ENCODE results near the gene ARHGAP32.

ARHGAP32 gene

DNA sequence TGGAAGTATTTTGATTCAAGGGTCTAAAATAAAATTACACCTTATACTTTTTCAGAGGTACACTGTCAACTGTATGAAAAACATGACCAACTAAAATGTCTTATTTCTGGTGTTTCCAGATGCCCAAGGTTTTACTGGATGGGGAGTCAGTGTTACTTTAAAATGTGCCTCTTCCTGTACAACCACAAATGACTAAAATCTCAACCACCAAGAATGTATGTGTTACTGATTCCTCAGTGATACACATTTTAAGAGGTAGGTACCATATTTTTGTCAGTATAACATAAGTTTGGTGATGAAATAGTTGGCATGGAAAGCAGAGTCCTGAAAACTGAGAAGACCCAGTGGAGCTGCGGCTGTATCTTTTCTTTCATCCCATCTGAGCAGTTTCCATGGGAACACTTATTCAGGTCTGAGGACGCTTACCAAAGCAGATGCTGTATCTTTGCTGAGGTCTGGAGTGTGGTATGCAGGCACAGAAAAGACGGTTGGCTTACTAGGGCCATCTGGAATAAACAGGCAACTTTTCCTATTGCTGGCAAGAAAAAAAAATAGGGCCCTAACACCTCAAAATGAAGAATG is 228.3 kb downstream of the ARHGAP32 start:
- in situ Hi-C loops (cut with MboI; ENCODE audit: low sequenced_read_pairs): no loop called here

DNA sequence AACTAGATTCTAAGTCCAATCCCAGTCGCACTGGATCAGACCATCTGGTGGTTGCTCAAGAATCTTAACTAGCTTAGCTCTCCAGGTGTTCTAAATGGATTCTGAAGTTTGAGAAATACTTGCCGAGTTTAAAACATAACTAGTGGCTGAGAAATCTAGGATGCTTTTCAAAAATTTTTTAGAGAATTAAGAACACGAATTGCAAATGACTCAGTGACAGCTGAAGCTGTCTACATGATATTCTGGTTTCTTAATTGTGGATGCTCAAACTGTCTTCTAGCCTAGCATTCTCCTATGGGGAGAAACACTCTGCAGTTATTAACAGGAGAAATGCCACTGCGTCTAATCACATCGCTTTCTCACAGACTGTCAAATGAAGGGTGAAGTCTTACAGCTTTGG is 229.2 kb downstream of the ARHGAP32 start:
- in situ Hi-C loops (cut with MboI; ENCODE audit: low sequenced_read_pairs): no loop called here

- in situ Hi-C loops (cut with MboI; ENCODE audit: low sequenced_read_pairs): no loop called here
Measured at GRCh38 chr11:128961645-128962044, 230.5 kb downstream of the ARHGAP32 start.

DNA sequence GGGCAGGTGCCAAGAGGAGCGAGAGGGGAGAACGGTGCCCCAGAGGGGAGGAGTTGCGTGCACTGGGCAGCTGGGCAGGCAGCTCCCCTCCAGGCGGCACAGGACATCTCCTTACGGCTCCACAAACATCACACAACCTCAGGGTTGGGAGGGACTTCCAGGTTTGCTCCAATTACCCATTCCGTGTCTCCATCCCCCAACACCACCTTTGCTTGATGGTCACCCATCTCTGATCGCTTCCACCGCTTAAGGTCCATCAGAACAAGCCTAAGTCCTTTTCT is 235.0 kb downstream of the ARHGAP32 start:
- in situ Hi-C loops (cut with MboI; ENCODE audit: low sequenced_read_pairs): no loop called here

GRCh38 chr11:128956401-128957201 is 235.5 kb downstream of the ARHGAP32 start:
- in situ Hi-C loops (cut with MboI; ENCODE audit: low sequenced_read_pairs): no loop called here

DNA sequence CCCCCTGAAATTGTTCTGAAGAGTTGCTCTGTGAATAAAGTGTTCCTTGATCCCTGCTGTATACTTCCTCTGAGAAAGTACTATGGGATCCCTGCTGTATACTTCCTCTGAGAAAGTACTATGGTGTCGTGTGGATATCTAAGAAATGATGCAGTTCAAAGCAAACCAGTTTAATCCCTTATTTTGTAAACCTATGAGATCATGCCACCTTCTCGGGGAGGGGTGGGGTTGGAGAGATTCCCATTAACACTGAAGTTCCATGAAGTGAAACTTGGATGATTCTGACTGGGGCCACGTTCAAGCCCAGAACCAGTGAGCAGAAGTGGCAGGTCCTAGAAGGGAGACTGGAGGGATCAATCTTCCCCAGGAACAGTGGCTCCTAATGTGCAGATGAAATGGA is 236.5 kb downstream of the ARHGAP32 start:
- in situ Hi-C loops (cut with MboI; ENCODE audit: low sequenced_read_pairs): no loop called here

DNA sequence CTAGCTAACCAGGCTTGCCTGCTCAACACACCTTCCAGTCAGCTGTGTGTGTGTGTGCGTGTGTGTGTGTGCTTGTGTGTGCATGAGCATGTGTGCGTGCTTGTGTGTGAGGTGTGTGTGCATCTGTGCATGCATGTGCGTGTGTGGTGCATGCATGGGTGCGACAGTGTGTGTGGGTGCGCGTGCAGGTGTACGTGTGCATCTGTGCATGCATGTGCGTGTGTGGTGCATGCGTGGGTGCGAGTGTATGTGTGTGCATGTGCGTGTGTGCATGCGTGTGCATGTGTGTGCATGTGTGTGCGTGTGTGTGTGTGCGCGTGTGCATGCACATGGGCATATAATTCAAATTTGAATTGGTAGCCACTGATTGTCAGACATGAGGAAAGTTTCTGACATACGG is 239.0 kb downstream of the ARHGAP32 start:
- in situ Hi-C loops (cut with MboI; ENCODE audit: low sequenced_read_pairs): no loop called here

DNA sequence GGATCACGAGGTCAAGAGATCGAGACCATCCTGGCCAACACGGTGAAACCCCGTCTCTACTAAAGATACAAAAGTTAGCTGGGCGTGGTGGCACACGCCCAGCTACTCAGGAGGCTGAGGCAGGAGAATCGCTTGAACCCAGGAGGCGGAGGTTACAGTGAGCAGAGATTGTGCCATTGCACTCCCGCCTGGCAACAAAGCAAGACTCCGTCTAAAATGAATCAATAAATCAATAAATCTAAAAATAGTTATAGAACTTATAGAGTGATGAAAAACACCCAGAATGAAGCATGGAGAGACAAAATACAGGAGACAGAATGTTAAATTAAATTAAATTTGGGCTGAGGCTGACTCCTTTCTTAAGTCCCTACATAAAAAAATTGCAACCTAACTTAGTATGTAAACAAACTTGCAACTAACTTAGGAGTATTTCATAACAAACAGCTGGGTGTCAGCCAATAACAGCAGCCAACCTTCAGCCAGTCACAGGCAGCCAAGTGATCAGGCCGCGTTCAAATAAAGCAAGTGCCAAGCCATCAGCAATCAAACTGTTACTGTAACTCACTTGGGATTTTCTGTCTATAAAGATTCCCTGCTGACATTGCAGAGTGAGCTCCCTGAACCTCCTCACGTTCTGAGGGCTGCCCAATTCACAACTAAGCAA is 242.2 kb downstream of the ARHGAP32 start:
- in situ Hi-C loops (cut with MboI; ENCODE audit: low sequenced_read_pairs): no loop called here

DNA sequence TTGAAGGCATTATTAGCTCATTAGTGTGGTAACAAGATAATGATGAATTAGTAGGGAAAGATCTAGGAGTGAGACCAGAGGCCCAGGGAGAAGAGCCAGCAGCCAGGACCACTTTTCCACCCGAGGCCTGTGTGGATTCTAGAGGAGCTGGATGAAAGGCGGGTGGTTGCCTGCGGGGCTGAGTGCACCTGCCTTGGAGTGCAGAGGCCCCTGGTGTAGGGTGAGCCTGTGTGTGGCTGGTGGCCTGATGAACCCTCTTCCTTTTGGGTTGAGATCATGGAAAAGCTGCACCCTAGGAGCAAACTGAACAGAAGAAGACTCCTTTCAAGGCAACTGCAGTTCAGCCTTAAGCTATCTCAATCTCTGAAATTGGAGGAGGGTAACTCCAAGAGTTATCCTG is 243.5 kb downstream of the ARHGAP32 start:
- in situ Hi-C loops (cut with MboI; ENCODE audit: low sequenced_read_pairs): no loop called here

GRCh38 chr11:128947773-128948172 is 244.4 kb downstream of the ARHGAP32 start:
- in situ Hi-C loops (cut with MboI; ENCODE audit: low sequenced_read_pairs): no loop called here

- in situ Hi-C loops (cut with MboI; ENCODE audit: low sequenced_read_pairs): no loop called here
Measured at GRCh38 chr11:128946648-128947047, 245.5 kb downstream of the ARHGAP32 start.

- in situ Hi-C loops (cut with MboI; ENCODE audit: low sequenced_read_pairs): no loop called here
Measured at GRCh38 chr11:128943428-128943976, 248.6 kb downstream of the ARHGAP32 start.

DNA sequence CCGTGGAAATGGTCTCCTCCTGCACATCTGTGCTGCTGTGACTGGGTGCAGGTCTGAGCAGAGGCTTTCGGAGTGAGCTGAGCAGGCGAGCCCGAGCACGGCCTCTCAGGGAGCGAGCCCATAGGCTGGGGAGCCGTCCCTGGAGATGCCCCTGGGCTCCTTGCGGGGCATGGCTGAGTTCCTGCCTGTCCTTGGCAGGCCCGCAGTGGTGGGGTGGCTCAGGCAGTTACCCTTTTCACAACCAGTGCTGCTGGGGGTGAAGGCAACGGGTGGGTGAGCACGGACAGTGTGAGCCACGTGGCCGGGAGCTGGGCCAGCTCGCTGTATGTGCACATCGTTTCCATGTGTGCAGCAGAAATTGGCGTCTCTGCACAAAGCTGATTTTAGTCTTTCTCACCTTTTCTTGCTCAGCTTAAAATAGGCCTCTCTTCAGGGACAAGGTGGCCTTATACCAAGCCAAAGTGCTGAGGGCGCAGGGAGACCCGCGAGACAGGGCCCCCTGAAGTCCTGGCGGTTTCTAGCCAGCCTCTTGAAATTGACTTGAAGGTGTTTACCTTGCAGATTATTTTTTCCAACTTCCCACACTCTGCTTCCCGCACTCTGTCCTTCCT is 249.2 kb downstream of the ARHGAP32 start, which contains the start of gene TP53AIP1:
TP53AIP1 (minus strand) TSS at position 55 of the 611 bp plus-strand sequence. CDS start 5,053 bp downstream, outside the sequence.
- in situ Hi-C loops (cut with MboI; ENCODE audit: low sequenced_read_pairs): no loop called here

DNA sequence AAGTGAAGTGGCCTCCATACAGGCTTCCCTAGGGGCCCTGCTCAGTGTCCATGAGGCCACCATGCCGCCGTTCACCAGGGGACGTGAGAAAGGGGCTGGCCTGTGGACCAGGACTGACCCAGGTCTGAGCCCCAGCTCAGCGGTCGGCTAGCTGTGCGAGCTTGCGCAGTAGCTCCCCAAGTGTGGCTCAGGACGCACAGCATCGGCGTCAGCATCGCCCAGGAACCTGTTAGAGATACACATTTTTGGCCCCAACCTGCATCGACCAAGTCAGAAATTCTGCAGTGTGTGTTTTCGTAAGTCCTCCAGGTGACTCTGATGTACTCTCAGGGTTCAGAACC is 249.9 kb downstream of the ARHGAP32 start:
- in situ Hi-C loops (cut with MboI; ENCODE audit: low sequenced_read_pairs): no loop called here

GRCh38 chr11:128941573-128942271 is 250.4 kb downstream of the ARHGAP32 start:
- in situ Hi-C loops (cut with MboI; ENCODE audit: low sequenced_read_pairs): no loop called here

DNA sequence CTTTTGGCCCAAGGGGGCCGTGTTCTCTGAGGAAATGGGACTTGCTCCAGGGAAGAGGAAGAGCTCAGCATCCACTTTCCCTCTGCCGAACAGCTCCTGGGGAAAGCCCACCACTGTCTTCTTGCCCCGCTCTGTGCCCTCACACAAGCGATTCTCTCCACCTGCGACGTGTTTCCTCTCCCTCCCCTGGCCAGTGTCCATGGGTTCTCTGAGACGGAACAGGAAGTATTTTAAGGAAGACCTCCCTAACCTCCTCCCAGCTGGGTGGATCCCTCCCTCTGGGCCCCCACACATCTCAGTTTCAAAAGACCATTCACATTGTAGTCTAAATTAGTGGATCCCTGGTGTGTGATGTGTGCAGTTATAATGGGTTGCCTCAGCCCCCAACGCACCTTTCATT is 251.0 kb downstream of the ARHGAP32 start:
- in situ Hi-C loops (cut with MboI; ENCODE audit: low sequenced_read_pairs): no loop called here

DNA sequence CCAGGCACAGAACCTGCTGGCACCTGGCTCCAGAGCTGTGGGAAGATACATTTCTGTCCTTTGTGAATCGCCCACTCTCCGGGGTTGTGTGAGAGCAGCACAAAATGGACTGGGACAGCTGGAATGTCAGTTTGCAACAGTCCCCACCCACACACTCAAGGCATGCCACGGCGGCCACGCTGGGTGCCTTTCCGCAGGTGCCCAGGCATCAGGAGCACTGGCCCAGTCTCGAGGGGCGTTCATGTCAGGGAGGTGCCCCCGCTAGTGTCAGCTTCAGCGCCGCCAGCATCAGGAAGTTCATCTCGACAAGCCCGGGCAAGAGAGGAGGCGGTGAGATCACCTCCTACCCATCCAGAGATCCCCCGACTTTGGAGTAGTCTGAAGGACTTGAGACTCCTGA is 251.5 kb downstream of the ARHGAP32 start:
- in situ Hi-C loops (cut with MboI; ENCODE audit: low sequenced_read_pairs): no loop called here

DNA sequence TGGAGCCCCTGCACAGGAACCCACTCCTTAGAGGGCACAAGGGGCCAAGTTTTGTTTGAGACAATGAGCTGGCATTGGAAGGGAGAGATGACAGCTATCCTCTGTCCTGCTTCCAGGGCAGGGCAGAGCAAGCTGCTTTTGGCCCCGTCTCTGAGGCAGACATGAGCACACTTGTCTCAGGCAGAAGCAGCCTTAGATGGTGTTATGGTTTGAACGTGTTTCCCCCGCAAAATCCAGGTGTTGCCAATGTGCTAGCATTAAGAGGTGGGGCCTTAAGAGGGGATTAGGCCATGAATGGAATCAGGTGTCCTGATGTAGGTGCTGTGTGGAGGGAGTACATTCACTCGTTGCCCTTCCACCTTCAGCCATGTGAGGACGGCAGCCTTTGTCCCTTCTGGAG is 252.0 kb downstream of the ARHGAP32 start:
- in situ Hi-C loops (cut with MboI; ENCODE audit: low sequenced_read_pairs): no loop called here

DNA sequence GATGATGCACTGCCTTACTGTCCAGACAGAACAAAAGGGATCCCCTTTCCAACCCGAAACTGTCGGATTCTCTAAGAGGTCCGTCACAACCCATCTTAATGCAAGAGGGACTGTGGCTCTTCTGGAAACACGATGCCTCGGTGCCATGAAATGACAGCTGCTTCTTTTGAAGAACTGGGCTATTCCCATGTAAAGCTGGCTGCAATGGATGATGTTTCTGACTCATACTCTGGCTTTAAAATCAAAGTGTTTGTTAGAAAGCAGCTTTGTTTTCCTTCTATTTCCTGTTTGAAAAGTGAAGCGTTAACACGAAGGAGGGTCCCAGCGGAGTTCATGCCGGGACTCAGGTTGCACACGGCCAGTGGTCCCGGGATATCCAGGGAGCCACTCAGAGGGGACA is 252.5 kb downstream of the ARHGAP32 start:
- in situ Hi-C loops (cut with MboI; ENCODE audit: low sequenced_read_pairs): no loop called here

DNA sequence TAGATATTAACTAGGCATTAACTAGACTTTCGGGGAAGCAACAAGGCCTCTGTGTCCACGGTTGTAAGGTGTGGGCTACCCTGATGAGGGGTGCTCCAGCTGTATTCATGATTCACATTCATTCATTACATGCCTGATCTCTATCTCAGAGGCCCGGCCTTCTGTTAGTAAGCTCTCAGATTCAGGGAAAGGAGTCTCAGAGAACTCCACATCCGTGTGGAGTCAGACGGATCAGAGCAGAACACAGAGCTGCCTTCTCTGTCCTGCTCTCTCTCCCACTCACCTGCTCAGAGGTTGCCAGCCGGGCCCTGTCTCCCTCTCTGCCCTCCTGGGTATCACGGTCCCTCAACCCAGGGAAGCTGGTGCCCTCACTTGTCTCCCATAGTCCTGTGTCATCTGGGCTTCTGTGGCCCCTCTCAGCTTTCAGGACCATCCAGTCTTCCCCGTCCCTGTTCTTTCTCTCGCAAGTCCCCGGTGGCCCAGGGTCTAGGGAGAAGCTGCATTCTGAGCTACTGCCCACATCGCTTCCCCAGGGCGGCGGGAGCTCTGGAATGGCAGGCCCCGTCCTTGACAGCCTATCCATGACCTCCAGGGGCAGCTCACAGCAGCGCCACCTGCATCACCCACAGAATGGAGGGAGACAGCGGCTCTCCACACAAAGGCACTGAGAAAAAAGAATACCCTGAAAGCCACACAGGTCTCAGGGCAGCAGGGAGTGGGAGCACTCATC is 253.8 kb downstream of the ARHGAP32 start:
- in situ Hi-C loops (cut with MboI; ENCODE audit: low sequenced_read_pairs): no loop called here
